ENCODE data around the gene ANKRD65. TPM values are rescaled to one million over a fixed set of nuclear protein-coding genes. Genes with fewer than 3 reads are reported as not detected.

The ANKRD65 gene
- total and polyA plus RNA-seq, 7 experiments from 2014 or later, result not detected

DNA sequence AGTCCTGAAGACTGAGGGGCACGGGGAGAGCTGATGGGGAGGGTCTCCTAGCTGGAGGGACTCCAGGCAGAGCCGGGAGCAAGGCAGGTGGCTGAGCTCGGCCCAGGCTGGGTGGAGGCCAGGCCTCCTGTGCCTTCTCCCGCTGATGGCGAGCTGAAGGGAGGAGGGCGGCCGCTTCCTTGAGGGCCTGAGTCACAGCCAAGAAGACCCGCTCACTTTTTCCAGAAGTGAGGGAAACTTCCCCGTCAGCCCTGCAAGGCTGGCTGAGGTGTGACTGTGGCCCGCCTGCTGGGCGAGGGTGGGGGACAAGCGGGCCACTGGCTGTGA, 12.7 kb upstream of the ANKRD65 start:
- ATAC-seq, result no peak
- ChIA-PET POLR2A (no interaction called here), CTCF (no interaction called here)
- peak overlapping the region in 1 of 10 donors; percentile 80 for H3K4me3 Mint-ChIP-seq
- Histone ChIP-seq H3K27me3 (ENCODE audit: control insufficient read depth in 2 of 2, insufficient read depth in 2 of 2, low read length in 2 of 2) (peaks cover 0 to 28% of the 10 kb centered on the region in 2 donors), H3K4me3 (ENCODE audit: low read length) (no peak overlapping the region), H3K4me1 (ENCODE audit: control insufficient read depth in 2 of 2, insufficient read depth in 2 of 2, low read length in 2 of 2) (peaks cover 0 to 13% of the 10 kb centered on the region in 2 donors), H3K27ac (ENCODE audit: low read depth, low read length) (no peak overlapping the region), H3K9me3 (ENCODE audit: control insufficient read depth in 2 of 3, low read length in 3 of 3) (no peaks in the 10 kb centered on the region), H3K36me3 (ENCODE audit: control insufficient read depth in 2 of 3, insufficient read depth in 3 of 3, low read length in 3 of 3) (no peaks in the 10 kb centered on the region)
- intact Hi-C loops (cut with micrococcal nuclease), result no loop called here
- peaks cover 14 to 20% (median 15%) of the 10 kb centered on the region in 5 donors for H3K27me3 Mint-ChIP-seq
- H3K9me3 Mint-ChIP-seq, result no peaks in the 10 kb centered on the region
- peak in 1 of 9 donors; percentile 68 for DNase-seq
- H3K27ac Mint-ChIP-seq, result no peak overlapping the region
- H3K4me1 Mint-ChIP-seq, result peaks cover 0 to 15% (median 5%) of the 10 kb centered on the region in 7 donors
- no peaks in the 10 kb centered on the region for H3K36me3 Mint-ChIP-seq

GRCh38 chr1:1432951-1433803, 12.1 kb upstream of the ANKRD65 start:
- H3K4me3 Mint-ChIP-seq, result no peak overlapping the region
- Histone ChIP-seq H3K27ac (ENCODE audit: low read depth, low read length) (no peak overlapping the region), H3K4me3 (ENCODE audit: low read length) (no peak overlapping the region), H3K9me3 (ENCODE audit: control insufficient read depth in 2 of 3, low read length in 3 of 3) (no peaks in the 10 kb centered on the region), H3K4me1 (ENCODE audit: control insufficient read depth in 2 of 2, insufficient read depth in 2 of 2, low read length in 2 of 2) (peaks cover 0 to 13% of the 10 kb centered on the region in 2 donors), H3K36me3 (ENCODE audit: control insufficient read depth in 2 of 3, insufficient read depth in 3 of 3, low read length in 3 of 3) (no peaks in the 10 kb centered on the region), H3K27me3 (ENCODE audit: control insufficient read depth in 2 of 2, insufficient read depth in 2 of 2, low read length in 2 of 2) (peaks cover 0 to 28% of the 10 kb centered on the region in 2 donors)
- H3K27me3 Mint-ChIP-seq, result peaks cover 18 to 24% (median 21%) of the 10 kb centered on the region in 5 donors
- ChIA-PET CTCF (no interaction called here), POLR2A (no interaction called here)
- no peaks in the 10 kb centered on the region for H3K36me3 Mint-ChIP-seq
- no peak for ATAC-seq
- no peak overlapping the region for H3K27ac Mint-ChIP-seq
- DNase-seq, result no peak
- peaks cover 0 to 20% (median 8%) of the 10 kb centered on the region in 7 donors for H3K4me1 Mint-ChIP-seq
- peaks cover 0 to 4% (median 0%) of the 10 kb centered on the region in 11 donors for H3K9me3 Mint-ChIP-seq
- intact Hi-C loops (cut with micrococcal nuclease), result no loop called here

GRCh38 chr1:1432274-1432950, 11.3 kb upstream of the ANKRD65 start:
- peaks cover 0 to 21% of the 10 kb centered on the region in 2 donors for H3K27me3 ChIP-seq (ENCODE audit: control insufficient read depth in 2 of 2, insufficient read depth in 2 of 2, low read length in 2 of 2)
- ATAC-seq (no peak), DNase-seq (no peak)
- H3K36me3 ChIP-seq (ENCODE audit: control insufficient read depth in 2 of 3, insufficient read depth in 3 of 3, low read length in 3 of 3), result no peaks in the 10 kb centered on the region
- H3K4me1 ChIP-seq (ENCODE audit: control insufficient read depth in 2 of 2, insufficient read depth in 2 of 2, low read length in 2 of 2), result peaks cover 0 to 13% of the 10 kb centered on the region in 2 donors
- Mint-ChIP-seq H3K27me3 (peaks cover 18 to 24% (median 21%) of the 10 kb centered on the region in 5 donors), H3K4me1 (peaks cover 0 to 20% (median 8%) of the 10 kb centered on the region in 7 donors), H3K9me3 (peaks cover 0 to 4% (median 0%) of the 10 kb centered on the region in 11 donors), H3K4me3 (no peak overlapping the region), H3K27ac (no peak overlapping the region), H3K36me3 (no peaks in the 10 kb centered on the region)
- no peak overlapping the region for H3K4me3 ChIP-seq (ENCODE audit: low read length)
- no peaks in the 10 kb centered on the region for H3K9me3 ChIP-seq (ENCODE audit: control insufficient read depth in 2 of 3, low read length in 3 of 3)
- ChIA-PET CTCF (no interaction called here), POLR2A (no interaction called here)
- no peak overlapping the region for H3K27ac ChIP-seq (ENCODE audit: low read depth, low read length)
- intact Hi-C loops (cut with micrococcal nuclease), result no loop called here

DNA sequence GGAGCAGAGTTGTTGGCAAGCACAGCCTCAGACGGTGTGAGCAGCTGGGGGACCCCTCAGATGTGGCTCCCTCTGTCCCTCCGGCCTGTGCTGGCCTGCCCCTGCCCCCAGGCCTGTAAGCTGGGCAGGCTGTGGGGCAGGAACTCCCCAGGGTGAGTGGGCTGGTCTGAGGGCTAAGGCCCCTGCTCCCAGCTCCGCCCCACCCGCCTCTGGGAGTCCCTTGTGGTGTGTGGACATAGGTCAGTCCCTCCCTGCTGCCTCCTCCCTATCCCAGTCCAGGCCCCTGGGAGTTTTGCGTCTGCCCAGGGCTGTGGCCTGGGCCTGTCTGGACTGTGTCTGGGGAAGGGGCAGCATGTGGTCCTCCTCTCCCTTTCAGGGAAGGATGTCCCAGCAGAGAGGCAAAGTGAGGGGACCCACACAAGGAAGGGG, 10.8 kb upstream of the ANKRD65 start:
- no peak overlapping the region for H3K27ac ChIP-seq (ENCODE audit: low read depth, low read length)

DNA sequence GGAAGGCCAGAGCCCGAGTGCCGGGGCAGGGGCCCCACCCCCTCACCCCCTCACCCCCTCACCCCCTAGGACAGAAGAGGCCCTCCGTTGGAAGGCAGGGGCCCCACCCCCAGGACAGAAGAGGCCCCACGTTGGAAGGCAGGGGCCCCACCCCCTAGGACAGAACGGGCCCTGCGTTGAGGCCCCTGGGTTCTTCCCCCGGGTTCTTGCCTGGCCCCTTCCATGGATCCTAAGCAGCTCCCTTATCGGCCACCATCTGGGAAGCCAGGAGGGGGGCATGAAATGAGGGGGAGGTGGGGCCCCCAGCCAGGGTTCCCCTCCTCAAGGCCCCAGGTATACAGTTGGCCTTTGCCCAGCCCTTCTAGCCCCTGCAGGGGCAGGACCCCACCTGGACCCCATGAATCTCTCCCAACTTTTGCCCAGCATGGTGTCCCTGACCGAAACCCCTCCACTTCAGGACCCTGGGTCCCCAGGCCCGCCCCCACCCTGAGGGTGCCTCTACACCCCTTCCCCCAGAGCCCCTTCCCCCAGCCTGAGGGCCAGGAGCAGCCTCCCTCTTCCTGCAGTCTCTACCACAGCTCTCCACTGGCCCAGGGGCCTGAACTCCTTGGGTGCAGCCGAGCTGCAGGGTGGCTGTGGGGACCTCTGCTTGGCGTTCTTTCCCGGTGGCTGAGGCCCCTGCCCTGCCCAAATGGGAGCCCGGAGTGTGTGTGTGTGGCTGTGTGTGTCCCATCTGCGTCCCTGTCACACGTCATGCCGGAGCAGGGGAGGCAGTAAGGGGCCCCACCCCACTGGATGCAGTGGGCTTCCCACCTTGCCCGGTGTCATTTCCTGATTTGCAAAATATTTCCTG, 10.1 kb upstream of the ANKRD65 start:
- intact Hi-C loops (cut with micrococcal nuclease), result no loop called here
- ATAC-seq, result no peak
- Mint-ChIP-seq H3K27ac (no peak overlapping the region), H3K27me3 (peaks cover 18 to 23% (median 20%) of the 10 kb centered on the region in 5 donors), H3K4me1 (peaks cover 0 to 18% (median 8%) of the 10 kb centered on the region in 7 donors), H3K4me3 (no peak overlapping the region), H3K36me3 (no peaks in the 10 kb centered on the region), H3K9me3 (peaks cover 0 to 4% (median 0%) of the 10 kb centered on the region in 11 donors)
- Histone ChIP-seq H3K27me3 (ENCODE audit: control insufficient read depth in 2 of 2, insufficient read depth in 2 of 2, low read length in 2 of 2) (peaks cover 0 to 10% of the 10 kb centered on the region in 2 donors), H3K27ac (ENCODE audit: low read depth, low read length) (no peak overlapping the region), H3K4me1 (ENCODE audit: control insufficient read depth in 2 of 2, insufficient read depth in 2 of 2, low read length in 2 of 2) (peaks cover 0 to 9% of the 10 kb centered on the region in 2 donors), H3K9me3 (ENCODE audit: control insufficient read depth in 2 of 3, low read length in 3 of 3) (no peaks in the 10 kb centered on the region), H3K36me3 (ENCODE audit: control insufficient read depth in 2 of 3, insufficient read depth in 3 of 3, low read length in 3 of 3) (no peaks in the 10 kb centered on the region), H3K4me3 (ENCODE audit: low read length) (no peak overlapping the region)
- ChIA-PET POLR2A (interaction anchor here (0.6 to 0.8 kb wide), 2 partner anchors 10 to 136 kb away, joined by 3 to 4 read pairs; partner anchors contain the start of gene ANKRD65), CTCF (interaction anchor here (1.8 kb wide), 1 partner anchor 10 kb away, joined by 4 read pairs; no protein-coding TSS in a partner anchor)
- no peak for DNase-seq

More for the DNA sequence above, 10.8 kb upstream of the ANKRD65 start:
- peaks cover 18 to 24% (median 21%) of the 10 kb centered on the region in 5 donors for H3K27me3 Mint-ChIP-seq
- Histone ChIP-seq H3K36me3 (ENCODE audit: control insufficient read depth in 2 of 3, insufficient read depth in 3 of 3, low read length in 3 of 3) (no peaks in the 10 kb centered on the region), H3K9me3 (ENCODE audit: control insufficient read depth in 2 of 3, low read length in 3 of 3) (no peaks in the 10 kb centered on the region), H3K4me1 (ENCODE audit: control insufficient read depth in 2 of 2, insufficient read depth in 2 of 2, low read length in 2 of 2) (peaks cover 0 to 13% of the 10 kb centered on the region in 2 donors), H3K4me3 (ENCODE audit: low read length) (no peak overlapping the region), H3K27me3 (ENCODE audit: control insufficient read depth in 2 of 2, insufficient read depth in 2 of 2, low read length in 2 of 2) (peaks cover 0 to 16% of the 10 kb centered on the region in 2 donors)
- no peak for ATAC-seq
- H3K4me1 Mint-ChIP-seq, result peaks cover 0 to 20% (median 8%) of the 10 kb centered on the region in 7 donors
- H3K36me3 Mint-ChIP-seq, result no peaks in the 10 kb centered on the region
- H3K27ac Mint-ChIP-seq, result no peak overlapping the region
- ChIA-PET CTCF (interaction anchor here (1.8 kb wide), 1 partner anchor 9 kb away, joined by 4 read pairs; no protein-coding TSS in a partner anchor), POLR2A (interaction anchor here (0.8 kb wide), 1 partner anchor 11 kb away, joined by 3 read pairs; the partner anchor contains the start of gene ANKRD65)
- peaks cover 0 to 4% (median 0%) of the 10 kb centered on the region in 11 donors for H3K9me3 Mint-ChIP-seq
- DNase-seq, result no peak
- intact Hi-C loops (cut with micrococcal nuclease), result no loop called here
- H3K4me3 Mint-ChIP-seq, result no peak overlapping the region

All from naive thymus-derived CD4-positive, alpha-beta T cell (primary cell).